NCI-H446 (cell line): ENCODE measurements around the gene ZBTB38.
A peak's percentile ranks its signal among the peaks of the same experiment; 100 is the strongest.

Source experiments
- DNase-seq, 2 experiments: peaks; one replicate each; lab custom pipeline; 2025; lab: John Stamatoyannopoulos, UW

The ZBTB38 gene

DNA sequence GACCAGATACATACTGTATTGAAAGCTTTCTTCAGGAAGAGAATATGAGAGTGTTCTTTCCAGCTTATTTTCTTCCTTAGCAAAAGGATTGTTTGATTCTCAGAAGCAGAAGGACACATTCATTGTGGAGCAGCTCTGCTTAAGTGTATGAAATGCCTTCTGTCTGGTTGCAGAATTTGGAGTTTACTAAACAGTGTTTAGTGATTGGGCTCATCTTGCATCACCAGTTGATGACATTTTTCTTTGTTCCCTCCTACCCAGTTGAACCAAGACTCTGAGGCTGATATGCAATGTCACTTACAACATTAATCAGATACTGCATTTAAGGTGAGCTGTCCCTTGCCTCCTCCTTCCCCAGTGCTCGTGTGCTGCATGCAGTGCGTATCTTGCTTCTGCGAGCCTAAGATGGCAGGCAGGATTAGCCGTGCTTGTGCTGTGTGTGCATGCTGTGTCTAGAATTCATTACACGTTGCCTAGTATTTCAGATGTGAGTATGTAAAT lies 18.4 kb downstream of the ZBTB38 start:
- DNase-seq: no peak

DNA sequence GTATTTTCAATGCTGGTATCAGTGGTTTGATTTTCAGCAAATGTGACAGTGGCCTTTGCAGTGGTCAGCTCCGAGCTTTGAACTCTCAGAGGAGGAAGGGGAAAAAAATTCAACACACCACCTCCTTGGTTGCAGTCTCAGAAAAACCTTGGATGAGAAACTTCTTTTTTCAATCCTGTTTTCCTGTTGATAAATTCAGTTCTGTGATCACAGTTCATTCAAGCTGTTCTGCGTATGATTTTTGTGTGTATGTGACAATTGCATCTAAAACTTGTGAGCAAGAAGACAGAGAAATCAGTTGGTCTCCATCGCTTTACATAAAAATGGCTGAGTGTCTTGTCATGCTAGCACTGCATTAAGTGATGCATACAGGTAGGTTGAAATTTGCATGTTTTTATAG lies 19.2 kb downstream of the ZBTB38 start:
- no peak for DNase-seq

DNA sequence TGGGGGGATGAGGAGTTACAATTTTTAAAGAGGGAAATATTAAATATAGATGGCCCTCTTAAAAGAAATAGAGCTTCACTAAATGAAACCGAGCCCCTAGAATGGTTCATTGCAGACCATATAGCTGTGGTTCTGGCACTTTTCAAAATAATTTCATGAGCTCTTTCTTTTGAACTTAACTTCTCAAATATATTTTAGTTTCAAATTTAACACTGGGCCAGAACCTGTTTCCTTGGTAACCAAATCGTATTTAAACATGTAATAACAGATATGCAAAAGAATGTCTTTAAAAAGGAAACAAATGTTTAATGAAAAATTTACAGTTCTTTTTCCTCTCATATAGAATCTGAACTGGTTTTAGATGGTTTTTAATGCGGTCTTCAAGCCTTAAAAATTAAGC lies 20.1 kb downstream of the ZBTB38 start:
- no peak for DNase-seq

DNA sequence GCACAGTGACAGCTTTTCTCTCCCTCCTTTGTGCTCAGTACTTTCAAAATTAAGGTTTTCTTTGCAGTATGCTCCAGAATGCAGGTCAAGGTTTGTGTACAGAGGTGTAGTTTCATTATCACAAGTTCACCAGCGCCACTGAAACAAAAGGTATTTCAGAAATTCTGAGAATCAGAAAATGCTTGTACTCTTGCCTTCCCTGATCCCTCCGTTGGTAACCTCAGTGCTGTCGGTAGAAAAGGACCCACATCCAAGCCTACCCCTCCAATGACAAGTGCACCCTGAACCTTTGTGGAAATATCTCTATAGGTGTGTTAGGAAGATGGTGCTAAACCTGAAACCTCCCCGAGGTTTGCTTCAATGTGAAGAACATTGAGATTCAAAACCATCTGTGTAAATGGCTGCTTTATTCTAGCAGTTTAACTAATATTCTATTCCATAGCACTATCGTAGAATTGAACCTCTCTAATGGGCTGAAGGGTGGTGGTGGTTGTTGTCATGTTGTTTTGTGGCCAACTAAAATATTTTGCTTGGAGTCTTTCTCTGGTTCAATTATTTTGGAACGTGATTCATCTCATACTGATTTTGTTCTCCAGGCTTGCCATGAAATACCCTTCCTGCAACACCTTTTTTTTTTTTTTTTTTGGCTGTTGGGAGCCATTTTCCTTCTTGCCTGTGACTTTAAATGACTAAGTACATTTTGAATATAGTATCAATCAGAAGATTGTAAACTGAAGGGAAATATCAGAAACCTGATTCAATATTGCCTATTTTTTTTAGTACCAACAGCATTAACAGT lies 20.7 kb downstream of the ZBTB38 start:
- DNase-seq: no peak

DNA sequence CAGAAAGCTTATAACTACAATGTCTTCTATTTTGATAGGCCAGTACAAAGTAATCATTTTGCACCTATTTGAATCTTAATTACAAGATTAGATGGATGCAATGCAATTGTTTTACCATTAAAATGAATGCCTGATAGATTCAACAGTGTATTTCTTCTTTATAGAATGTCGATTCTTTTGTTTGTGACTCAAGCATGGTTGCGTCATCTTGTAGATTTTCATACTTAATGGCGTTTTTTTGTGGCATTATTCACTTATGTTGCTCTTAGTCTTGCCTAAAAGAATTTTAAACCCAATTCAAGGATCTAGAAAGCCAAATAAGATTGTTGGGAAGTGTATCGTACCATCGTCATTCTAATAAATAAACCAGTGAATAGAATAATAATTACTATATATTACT lies 21.4 kb downstream of the ZBTB38 start:
- no peak for DNase-seq

DNA sequence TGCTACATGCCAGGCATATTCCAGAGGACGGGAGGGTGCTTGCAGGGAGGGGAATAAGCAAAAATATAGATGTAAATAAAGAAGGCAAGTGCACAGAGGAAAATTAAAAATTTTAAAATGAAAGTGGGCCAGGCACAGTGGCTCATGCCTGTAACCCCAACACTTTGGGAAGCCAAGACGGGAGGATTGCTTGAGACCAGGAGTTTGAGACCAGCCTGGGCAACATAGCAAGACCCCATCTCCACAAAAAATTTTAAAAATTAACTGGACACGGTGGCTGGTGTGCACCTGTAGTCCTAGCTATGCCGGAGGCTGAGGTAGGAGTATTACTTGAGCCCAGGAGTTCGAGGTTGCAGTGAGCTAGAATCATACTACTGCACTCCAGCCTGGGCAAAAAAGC lies 22.4 kb downstream of the ZBTB38 start:
- no peak for DNase-seq

DNA sequence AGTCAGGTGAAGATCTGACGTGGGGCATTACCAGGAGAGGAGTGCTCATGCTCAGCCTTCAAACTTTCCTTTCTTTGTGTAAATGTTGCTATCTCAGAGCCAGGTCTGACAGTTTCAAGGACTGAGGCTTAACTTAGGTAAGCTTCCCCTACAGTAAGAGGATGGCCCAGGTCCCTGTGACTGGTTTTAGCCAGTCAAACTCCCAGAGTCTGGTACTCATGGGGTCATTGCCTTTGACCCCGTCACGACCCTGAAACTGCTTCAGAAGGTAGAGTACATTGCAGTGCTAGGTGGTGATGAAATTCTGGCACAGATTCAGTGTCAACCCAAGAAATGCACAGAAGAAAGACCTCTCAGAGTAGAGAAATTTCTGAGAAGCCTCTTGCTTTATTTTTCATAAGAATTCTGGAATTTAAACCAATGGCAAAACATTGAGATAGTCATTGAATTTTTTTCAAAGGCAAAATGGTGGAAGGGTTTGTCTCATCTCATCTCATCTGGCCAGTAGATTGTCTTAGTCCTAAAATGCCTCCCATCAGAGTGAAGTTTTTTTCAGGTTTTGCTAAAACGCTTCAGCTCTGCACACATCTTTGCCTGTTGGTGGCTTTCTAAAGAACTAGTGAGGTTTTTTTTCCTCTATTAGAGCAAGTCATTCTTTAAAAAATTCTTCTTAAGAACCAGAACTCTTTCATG lies 23.1 kb downstream of the ZBTB38 start:
- DNase-seq: no peak

DNA sequence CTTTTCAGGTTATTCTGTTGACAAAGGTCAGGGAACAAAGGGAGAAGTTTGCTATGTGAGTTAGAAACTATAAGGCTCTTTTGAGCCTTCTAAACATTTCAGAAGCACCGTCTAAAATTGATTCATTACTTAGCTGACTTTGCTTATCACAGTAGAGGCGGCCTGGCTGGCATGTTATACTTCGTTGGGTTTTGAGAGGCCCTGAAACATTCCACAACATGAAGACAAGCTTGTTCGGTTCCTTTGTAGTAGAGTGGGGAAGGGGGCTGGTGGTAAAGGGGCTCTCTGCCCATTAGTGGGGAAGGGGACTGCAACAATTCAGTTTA lies 23.6 kb downstream of the ZBTB38 start:
- no peak for DNase-seq

DNA sequence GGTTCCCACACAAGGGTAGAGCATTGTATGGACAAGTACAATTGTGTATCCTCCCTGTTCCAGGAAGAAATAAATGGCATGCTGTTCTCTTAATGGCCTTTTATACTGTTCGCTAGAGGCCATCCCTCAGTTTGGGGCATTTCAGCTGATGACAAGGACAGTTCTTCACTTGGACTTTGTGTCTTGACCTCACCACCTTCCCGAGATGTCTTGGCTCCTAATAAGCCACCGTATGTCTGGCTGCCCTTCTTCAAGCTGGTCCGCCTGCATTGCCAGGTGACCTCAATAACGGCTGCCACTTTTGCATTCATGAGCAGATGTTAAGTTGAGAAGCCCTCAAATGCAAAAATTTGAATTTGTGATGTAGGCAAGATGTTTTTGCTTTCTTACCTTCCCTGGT lies 24.1 kb downstream of the ZBTB38 start:
- DNase-seq: no peak

DNA sequence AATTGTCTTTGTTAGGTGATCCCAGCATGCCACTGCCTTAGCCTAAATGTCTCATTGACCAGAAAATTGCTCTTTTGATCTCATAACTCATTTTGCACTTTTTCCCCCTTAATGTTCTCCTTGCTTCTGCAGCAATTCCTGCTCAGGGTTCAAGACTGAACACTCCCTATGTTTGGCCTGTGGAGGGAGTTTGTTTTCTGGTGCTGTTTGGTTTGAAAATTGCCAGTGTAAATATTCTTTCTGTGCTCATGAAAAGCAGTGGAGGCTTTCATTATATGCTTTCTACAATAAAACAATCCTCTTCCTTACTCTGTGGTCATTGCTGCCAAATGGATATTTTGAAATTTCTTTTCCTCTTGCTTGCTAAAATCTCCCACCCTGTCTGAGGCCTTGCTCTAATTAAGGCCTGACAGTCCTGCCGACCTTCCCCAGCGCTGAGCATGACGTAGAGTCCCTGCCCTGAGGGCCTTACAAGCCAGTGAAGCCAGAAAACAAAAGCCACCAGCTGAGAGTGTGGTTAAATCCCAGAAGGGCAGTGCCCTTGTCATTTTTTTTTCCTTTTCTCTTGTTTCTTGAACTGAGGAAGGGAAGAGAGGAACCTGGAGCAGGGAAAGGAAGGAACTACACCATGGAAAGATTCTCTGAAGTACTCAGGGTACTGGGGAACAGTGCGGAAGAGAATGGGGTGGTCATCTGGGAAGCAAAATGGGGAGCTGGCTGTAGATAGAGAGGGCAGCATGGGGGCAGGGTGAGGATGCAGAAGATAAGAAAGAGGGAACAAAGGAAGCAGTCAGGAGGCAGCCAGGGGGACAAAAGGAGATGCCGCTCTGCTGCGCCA lies 24.8 kb downstream of the ZBTB38 start:
- DNase-seq: no peak

DNA sequence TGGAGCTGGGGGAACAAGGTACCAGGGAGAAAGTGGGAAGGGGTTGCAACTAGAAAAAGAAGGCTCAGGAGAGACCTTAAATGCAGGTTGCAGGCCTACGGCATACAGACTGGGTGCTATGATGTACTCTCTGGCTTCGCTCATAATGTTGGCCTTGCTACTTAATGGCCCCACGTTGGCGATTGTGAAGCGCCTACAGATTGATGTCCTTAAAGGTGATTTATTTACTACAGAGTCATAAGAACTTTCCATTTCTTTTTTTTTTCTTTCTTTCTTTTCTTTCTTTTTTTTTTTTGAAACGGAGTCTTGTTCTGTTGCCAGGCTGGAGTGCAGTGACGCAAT lies 25.4 kb downstream of the ZBTB38 start:
- DNase-seq: no peak

DNA sequence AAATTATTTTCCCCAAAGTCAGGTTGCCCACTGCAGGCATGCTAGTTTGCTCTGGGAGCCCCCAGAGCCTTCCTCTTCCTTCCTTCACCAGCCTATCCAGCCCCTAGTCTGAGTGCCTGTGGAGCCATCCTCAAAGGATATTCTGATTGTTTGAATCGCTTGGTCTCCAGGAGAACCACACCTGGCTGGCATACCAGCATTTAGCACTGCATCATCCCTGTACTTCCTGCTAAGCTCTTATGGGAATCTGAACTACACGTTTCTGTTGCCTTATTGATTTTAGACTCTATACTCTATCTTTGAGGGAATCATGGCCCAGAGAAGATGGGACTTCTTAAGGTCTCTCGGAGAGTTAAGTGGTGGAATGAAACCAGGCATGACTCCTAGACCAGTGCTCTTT lies 26.3 kb downstream of the ZBTB38 start:
- no peak for DNase-seq

DNA sequence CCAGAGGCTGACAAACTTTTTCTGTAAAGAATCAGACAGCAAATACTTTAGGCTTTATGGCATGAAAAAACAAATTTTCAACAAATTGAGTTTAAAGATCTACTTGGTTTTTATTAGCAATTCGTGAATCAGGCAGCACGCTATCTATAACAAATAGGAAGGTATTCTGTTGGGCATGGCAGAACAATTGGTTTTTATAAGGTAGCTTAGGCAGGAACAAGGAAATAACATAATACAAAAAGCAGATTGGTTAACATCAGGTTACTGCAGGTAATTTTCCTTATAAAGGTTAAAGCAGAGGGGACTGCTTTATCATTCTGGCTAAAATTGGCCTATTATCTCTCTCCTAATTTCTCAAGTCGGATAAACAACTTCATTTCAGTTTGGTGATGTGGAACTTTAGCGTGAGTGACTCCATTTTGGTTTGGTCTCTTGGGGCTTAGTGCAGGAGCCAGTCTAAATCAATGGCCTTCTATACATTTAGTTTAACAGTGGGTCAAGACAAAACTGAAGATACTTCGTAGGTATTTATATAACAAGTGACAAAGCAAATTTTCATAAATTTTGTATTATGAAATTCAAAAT lies 26.8 kb downstream of the ZBTB38 start:
- DNase-seq: no peak

DNA sequence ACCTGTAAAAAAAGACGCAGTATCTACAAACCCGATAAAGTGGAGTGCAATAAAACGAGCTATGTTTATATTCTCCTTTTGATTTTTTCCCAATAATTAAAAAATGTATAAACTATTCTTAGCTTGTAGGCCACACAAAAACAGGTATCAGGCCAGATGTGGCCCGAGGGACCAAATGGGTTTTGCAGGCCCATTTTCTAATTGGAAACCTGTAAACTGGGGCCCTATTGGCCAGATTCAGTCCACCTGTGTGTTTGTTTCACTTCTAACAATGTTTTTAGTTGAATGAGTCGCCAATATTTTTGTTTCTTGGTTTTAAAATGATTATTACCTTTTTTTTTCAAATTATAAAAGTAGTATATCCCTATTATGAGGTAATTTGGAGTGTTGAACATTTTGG lies 29.7 kb downstream of the ZBTB38 start:
- DNase-seq: no peak

DNA sequence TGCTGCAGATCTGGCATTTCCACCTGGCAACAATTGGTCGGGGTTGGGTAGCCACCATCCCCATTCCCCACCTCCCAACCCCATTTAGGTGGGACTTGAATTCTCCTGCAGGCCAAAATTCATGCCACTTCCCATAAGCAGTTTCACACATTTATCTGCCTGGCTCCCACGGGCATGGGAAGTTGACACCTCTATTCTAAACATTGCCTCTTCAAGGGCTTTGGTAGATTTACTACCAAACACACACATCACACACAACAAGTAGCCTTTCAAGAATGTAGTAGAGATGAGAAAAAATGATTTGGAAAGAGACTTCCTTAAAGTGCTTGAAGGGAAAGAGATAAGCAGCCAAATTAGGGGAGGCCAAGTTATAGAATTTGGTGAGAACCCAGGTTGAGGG lies 30.9 kb downstream of the ZBTB38 start:
- DNase-seq: no peak

DNA sequence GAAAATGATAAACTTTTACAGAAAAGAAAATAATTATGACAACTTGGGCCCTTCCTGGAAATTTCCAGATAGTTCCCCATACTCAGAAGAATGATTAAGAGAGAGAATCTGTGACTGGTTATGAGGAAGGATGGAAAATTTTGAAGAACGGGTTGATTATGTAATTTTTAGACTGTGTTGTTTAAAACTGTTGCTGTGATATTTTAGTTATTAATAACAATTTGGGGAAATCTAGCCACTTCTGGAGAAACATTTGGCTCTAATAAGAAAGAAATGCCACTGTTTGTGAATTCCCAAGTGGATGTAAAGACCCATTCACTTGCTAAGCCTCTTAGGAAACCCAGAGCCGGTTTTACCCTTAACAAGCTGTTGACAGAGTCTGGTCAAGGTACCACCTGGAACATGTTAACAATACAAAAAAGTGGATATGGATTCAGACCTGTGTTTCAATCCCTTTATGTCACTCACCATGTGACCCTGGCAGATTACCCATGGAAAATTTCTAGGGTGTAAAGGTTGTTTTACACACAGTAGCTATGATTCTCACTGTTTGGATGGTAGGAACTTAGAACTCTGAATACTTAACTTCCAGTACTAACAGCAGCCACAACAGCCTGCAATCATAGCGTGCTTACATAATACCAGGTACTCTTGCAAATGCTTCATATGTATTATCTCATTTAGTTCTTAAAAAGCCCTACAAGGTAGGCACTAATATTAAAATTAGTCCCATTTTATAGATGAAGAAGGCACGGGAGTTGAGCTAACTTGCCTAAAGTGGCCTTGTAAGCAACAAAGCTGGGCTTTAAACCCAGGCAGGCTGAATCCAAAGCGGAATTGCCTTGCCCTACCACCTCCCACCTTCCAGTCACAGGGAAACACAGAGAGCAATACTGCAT lies 32.0 kb downstream of the ZBTB38 start:
- no peak for DNase-seq

DNA sequence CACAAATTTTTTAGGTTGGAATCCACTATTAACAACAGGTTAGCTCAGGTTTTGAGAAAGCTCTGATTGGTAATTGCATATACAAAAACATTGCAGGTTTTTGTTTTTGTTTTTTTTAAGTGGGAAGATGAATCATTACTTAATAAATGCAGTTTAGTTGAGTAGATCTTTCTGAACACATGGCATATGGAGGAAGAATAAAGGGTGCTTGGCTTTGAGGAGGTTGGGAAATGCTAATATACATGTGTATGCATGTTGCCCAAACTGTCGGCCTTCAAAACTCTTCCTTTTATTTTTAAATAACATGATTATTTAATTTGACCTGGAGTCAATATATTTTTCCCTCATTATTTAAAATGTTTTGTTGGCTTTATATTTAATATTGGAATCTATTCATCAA lies 32.8 kb downstream of the ZBTB38 start:
- no peak for DNase-seq

DNA sequence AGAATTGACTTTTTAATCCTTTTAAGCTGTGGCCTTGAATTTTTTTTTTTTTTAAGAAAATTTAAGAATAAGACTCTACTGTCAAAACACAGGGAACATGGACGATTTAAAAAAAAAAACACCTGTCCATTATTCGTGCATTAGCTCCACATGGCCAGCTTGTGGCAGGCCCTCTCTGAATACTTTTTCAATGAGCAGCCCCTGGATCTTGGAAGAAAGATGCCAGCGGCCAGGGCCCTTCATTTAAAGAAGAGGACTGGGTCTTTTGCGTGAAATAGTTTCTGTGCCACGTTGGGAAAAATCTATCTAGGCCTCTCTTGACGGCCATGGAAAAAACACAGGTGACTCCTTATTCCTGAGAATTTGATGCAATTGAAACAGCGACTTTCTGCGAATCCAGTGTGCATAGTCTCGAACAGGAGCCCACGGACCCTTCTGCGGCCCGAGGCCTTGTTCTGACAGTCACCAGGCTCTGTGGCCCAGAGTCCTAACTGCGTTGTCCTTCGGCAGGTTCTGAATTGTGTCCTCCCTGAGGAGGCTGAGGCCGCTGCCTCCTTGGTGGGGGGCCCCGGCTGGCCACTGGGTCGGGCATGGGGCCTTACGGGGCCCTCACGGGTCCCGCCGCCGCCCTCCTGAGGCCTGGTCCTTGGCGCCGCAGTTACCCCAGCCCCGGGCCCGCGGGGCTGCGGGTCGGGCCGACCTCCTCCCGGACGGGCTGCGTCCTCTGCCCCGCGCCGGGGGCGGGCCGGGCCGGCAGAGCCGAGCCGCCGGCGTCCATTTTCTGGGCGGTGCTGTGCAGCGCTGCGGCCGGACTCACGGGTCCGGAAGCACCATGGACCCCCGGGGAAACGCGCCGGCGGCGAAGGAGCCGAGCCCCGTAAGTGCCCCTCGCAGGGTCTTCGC lies 33.5 kb downstream of the ZBTB38 start:
- DNase-seq: peak in 1 of 2 experiments; percentile 55

DNA sequence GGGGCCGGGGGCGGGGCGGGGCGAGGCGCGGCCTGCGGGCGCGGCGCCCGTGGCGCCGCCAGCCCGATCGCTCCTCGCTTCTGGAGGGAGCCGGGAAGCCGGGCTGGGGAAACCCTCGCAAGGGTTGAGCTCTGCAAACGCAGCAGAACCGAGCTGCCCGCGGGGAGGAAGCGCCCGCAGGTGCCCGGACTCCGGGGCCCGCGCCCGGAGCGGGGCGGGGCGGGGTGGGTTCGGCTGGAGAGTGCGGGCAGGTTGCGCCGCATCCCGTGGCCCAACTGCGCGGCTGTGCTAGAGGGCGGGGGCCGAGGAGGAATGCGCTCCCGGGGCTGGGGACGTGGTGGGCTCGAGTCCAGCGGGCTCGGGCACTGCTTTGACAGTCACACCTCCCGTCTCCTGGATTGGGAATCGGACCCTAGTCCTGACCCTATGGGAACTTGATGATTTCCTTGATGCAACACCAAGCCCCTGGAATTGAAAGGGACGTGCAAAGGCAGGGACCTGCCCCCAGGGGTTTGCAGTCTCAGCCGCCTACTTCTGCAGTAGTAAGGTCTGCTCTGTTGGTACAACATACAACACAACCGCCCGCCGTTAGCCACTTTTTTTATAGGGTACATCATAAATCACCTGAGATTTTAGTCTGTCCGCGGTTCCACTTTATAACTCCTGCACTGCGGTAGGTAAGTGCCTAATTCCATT lies 34.3 kb downstream of the ZBTB38 start:
- DNase-seq: peak in 1 of 2 experiments; percentile 55

DNA sequence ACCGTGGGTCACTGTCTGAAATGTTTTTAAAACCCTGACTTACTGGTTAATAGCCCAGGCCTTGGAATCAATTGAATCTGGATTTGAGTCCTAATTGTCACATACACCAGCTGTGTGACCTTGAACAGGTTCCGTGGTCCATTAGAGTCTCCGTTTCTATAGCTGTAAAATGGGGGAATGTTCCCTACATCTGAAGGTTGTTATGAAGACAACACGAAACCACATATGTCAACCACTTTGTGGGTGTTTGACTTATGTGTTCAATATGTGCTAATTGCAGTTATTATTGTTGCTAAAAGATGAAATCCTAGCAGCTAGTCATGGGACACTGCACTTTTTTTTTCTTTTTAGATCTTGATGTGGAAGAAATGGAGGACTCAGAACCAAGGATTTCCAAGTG lies 35.3 kb downstream of the ZBTB38 start:
- DNase-seq: no peak
